Heart right ventricle (tissue), 16 donors: ENCODE measurements around the gene CLEC18A. TPM values are rescaled to one million over a fixed set of nuclear protein-coding genes. Genes with fewer than 3 reads are reported as not detected.

Source experiments
- ATAC-seq, 8 donors: fragments of 200-7000 bp; cut with Tn5 transposase; one replicate each; pipeline ENCODE4 v1.9.1; 2020; ENCODE audit warnings: mild to moderate bottlenecking in 8 of 8, moderate library complexity in 8 of 8, moderate number of reproducible peaks in 1 of 8
- DNase-seq, 2 donors: peaks; one replicate each; pipeline ENCODE4 v3.0.0-alpha.2; 2020
- H3K27ac ChIP-seq, 10 donors: fragments of 200-600 bp; sonication (generic) in 2 of 10; one replicate each; pipeline versions ENCODE4 v1.5.0 to v1.8.0; 2020 to 2022; ENCODE audit warnings: mild to moderate bottlenecking in 3 of 10
- H3K27me3 ChIP-seq, 7 donors: fragments of 200-600 bp; one replicate each; pipeline ENCODE4 v1.8.0; 2021 to 2022; ENCODE audit warnings: mild to moderate bottlenecking in 2 of 7
- H3K36me3 ChIP-seq, 9 donors: fragments of 200-600 bp; sonication (generic) in 1 of 9; one replicate each; pipeline versions ENCODE4 v1.5.0 to v1.8.0; 2020 to 2022; ENCODE audit warnings: mild to moderate bottlenecking in 2 of 9
- H3K4me1 ChIP-seq, 9 donors: fragments of 200-600 bp; sonication (generic) in 1 of 9; one replicate each; pipeline versions ENCODE4 v1.5.0 to v1.8.0; 2020 to 2022; ENCODE audit warnings: mild to moderate bottlenecking in 4 of 9
- H3K4me3 ChIP-seq, 10 donors: fragments of 200-600 bp; sonication (generic) in 2 of 10; one replicate each; pipeline versions ENCODE4 v1.5.0 to v1.8.0; 2020 to 2022; ENCODE audit warnings: mild to moderate bottlenecking in 7 of 10, moderate library complexity in 2 of 10
- H3K9me3 ChIP-seq, 11 donors: fragments of 200-600 bp in 10 of 11; sonication (generic) in 2 of 11; one replicate each; pipeline versions ENCODE4 v1.5.0 to v1.8.0; 2013 to 2022; ENCODE audit warnings: mild to moderate bottlenecking in 2 of 11, control low read depth in 1 of 11, moderate library complexity in 1 of 11
- WGBS, 2 donors: extraction: QIAGEN DNeasy Blood & Tissue Kit; methylation state at CpG; one replicate each; pipeline ENCODE4 v1.1.7; 2013; ENCODE audit warnings: inconsistent platforms in 1 of 2; 5-methylcytosine and 5-hydroxymethylcytosine counted together
- intact Hi-C, 10 donors: fragments of 100-400 bp; cut with DNase I; formaldehyde crosslinking; loops; one replicate each; pipeline versions ENCODE4 v1.11.1 to v1.14.2; 2022
- polyA plus RNA-seq, 2 donors: library from polyadenylated mRNA; stranded (reverse); fragments of 200-250 nt; gene quantifications; one replicate each; pipeline ENCODE4 v1.2.3, GENCODE V29; 2013
- total RNA-seq, 10 donors: library from RNA; stranded (reverse); fragmentation: NEBNext Ultra II Directional in 3 of 10; extraction: Animal tissue kit (Norgen Biotek cat#: 25700) in 3 of 10; gene quantifications; one replicate each; pipeline versions ENCODE4 v1.2.1 to v1.2.4, GENCODE V29; 2021 to 2023
- TF ChIP-seq, protein P1 (sequence below), 9 donors: fragments of 200-600 bp; sonication (generic) in 2 of 9; IDR thresholded peaks; one replicate each; pipeline versions ENCODE4 v1.5.0 to v1.8.0; 2021 to 2022; ENCODE audit warnings: antibody characterized with exemption in 9 of 9, mild to moderate bottlenecking in 5 of 9, moderate library complexity in 1 of 9
- donor health status: Arrhythmogenic right ventricular cardiomyopathy.
- donor health status: ischemic (EF 13 %, LVEDD 7.1; RV severe dilation, severe dysfunction).
- donor health status: healthy with polysubstance abuse.
- donor health status: DM: no; HTN: yes; CAD: no.
- donor health status: DM: no; HTN: no; CAD: no.
- donor health status: ischemic (EF 25% LVEDD 6.9; RV normal size, moderate dysfunction).
- donor health status: ischemic (EF 25% LVEDD 5.7; RV mildly dilated, moderate dysfunction).
- donor health status: healthy.
- donor health status: DM: yes; HTN: yes; CAD: no.
- donor health status: Ischemic cardiomyopathy.
- donor health status: ischemic (EF 35%, LVEDD 5.7; RV mildly dilated, moderate dysfunction).
- donor health status: nonischemic (EF 11% LVEDD 7.7; RV severe dilation, severe dysfunction).
- donor health status: DM: yes; HTN: yes; CAD: no.
- donor health status: PGD.
- donor health status: ischemic (EF 29% LVEDD 5.4; RV normal size, mild dysfunction).
- donor health status: nonischemic (EF 23%, LVEDD 6.1; RV moderate dilation, normal function).

Gene CLEC18A
- total and polyA plus RNA-seq, 12 donors, result 0.11 to 0.59 (median 0.34) TPM; not detected in 2

DNA sequence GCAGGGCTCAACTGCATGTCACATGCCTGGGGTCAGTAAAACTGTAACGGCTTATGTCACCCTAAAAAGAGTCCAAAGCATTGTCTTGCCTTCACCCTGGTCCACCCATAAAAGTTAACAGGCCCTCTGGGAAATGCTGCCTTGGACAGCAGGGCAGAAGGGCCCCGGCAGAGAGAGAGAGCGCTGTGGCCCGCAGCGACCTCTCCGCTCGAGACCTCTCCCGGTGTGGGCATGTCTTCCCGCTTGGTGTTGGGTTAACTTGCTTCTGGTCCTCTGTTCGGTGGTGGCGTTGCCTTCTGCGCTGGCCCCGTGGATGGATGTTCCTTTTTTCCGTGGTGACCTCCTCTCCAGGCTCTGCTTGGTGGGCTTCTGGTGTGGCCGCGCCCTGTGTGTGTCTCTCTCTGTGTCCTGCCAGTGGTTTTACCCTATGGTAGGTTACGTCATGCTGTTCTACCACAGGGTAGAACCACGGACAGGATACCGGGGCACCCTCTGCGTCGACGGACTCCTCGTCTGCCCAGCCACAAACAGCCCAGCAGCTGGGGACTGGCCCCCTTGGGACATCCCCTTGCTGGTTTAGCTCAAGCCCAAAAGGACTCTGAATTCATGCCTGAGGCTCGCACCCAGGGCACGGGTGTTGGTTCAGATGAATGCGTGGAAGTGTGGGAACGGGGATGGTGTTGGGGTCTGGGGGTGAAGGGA, 18.3 kb upstream of the CLEC18A start:
- Histone ChIP-seq H3K4me1 (peaks cover 5 to 24% (median 11%) of the 10 kb centered on the region in 9 donors), H3K27me3 (no peaks in the 10 kb centered on the region), H3K27ac (no peak overlapping the region), H3K9me3 (no peaks in the 10 kb centered on the region), H3K4me3 (no peak overlapping the region), H3K36me3 (peaks cover 0 to 93% (median 66%) of the 10 kb centered on the region in 9 donors)
- no peak for ATAC-seq
- intact Hi-C loops, result loop anchor here in 1 of 10 donors (5.0 kb wide), 1 partner anchor 136 kb away; no protein-coding TSS in a partner anchor
- DNase-seq, result no peak
- TF ChIP-seq, protein P1, sequence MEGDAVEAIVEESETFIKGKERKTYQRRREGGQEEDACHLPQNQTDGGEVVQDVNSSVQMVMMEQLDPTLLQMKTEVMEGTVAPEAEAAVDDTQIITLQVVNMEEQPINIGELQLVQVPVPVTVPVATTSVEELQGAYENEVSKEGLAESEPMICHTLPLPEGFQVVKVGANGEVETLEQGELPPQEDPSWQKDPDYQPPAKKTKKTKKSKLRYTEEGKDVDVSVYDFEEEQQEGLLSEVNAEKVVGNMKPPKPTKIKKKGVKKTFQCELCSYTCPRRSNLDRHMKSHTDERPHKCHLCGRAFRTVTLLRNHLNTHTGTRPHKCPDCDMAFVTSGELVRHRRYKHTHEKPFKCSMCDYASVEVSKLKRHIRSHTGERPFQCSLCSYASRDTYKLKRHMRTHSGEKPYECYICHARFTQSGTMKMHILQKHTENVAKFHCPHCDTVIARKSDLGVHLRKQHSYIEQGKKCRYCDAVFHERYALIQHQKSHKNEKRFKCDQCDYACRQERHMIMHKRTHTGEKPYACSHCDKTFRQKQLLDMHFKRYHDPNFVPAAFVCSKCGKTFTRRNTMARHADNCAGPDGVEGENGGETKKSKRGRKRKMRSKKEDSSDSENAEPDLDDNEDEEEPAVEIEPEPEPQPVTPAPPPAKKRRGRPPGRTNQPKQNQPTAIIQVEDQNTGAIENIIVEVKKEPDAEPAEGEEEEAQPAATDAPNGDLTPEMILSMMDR (IDR thresholded peaks at IDR 0.05), result no peak
- WGBS, 2 donors, result 90 to 92% methylated on average over 27 of the region's 27 CpGs

GRCh38 chr16:69934044-69934443, 17.1 kb upstream of the CLEC18A start:
- Histone ChIP-seq H3K9me3 (no peaks in the 10 kb centered on the region), H3K27me3 (no peaks in the 10 kb centered on the region), H3K4me3 (no peak overlapping the region), H3K4me1 (peaks cover 0 to 13% (median 5%) of the 10 kb centered on the region in 9 donors), H3K27ac (no peak overlapping the region), H3K36me3 (peaks cover 0 to 100% (median 78%) of the 10 kb centered on the region in 9 donors)
- 83 to 86% methylated on average over 10 of the region's 10 CpGs for WGBS, 2 donors
- DNase-seq, result no peak
- intact Hi-C loops, result loop anchor here in 1 of 10 donors (5.0 kb wide), 1 partner anchor 137 kb away; no protein-coding TSS in a partner anchor
- no peak for ATAC-seq
- TF ChIP-seq, protein P1 (IDR thresholded peaks at IDR 0.05), result no peak

DNA sequence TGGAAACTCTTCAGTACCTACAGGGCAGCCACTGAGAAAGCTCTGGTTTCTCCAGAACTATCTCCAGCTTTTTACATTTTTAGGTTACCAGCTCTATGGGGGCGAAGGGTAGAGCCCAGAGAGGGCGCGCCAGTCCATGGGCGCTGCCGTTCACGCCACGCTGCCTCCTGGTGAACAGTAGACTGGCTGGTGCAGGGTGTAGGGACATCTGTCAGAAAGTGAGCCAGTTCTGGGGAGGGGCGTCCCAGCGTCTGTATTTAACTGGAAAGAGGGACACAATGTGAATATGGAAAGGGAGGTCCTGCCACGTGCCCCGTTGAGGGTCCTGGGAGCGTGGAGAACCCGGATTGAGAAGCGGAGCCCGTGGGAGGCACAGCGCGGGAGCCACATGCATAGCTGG, 16.4 kb upstream of the CLEC18A start:
- Histone ChIP-seq H3K9me3 (no peaks in the 10 kb centered on the region), H3K4me3 (no peak overlapping the region), H3K36me3 (peaks cover 0 to 100% (median 81%) of the 10 kb centered on the region in 9 donors), H3K27me3 (no peaks in the 10 kb centered on the region), H3K4me1 (peaks cover 0 to 8% (median 3%) of the 10 kb centered on the region in 9 donors), H3K27ac (no peak overlapping the region)
- ATAC-seq, result no peak
- intact Hi-C loops, result loop anchor here in 1 of 10 donors (5.0 kb wide), 1 partner anchor 137 kb away; no protein-coding TSS in a partner anchor
- TF ChIP-seq, protein P1 (IDR thresholded peaks at IDR 0.05), result no peak
- 96 to 98% methylated on average over 17 of the region's 17 CpGs for WGBS, 2 donors
- DNase-seq, result no peak

GRCh38 chr16:69935278-69935711, 15.8 kb upstream of the CLEC18A start:
- Histone ChIP-seq H3K4me1 (peaks cover 0 to 3% (median 0%) of the 10 kb centered on the region in 9 donors), H3K36me3 (peaks cover 0 to 100% (median 83%) of the 10 kb centered on the region in 9 donors)
- no peak for ATAC-seq

More at GRCh38 chr16:69935278-69935711, 15.8 kb upstream of the CLEC18A start:
- DNase-seq, result no peak
- Histone ChIP-seq H3K4me3 (no peak overlapping the region), H3K27me3 (no peaks in the 10 kb centered on the region), H3K27ac (no peak overlapping the region), H3K9me3 (no peaks in the 10 kb centered on the region)
- 96 to 97% methylated on average over 19 of the region's 19 CpGs for WGBS, 2 donors
- TF ChIP-seq, protein P1 (IDR thresholded peaks at IDR 0.05), result no peak
- intact Hi-C loops, result no loop called here
